CD4-positive, alpha-beta T cell (primary cell): Measurements from ENCODE around the gene SMAD4. TPM values are rescaled to one million over a fixed set of nuclear protein-coding genes. Genes with fewer than 3 reads are reported as not detected.
"Not testable (repeated sequence)": the region's sequence is repeated elsewhere in the genome, so short reads cannot be mapped to it uniquely, and the experiment has no call there.

Experiments used
- ATAC-seq: fragments of 200-7000 bp; cut with Tn5 transposase; one replicate; pipeline ENCODE4 v1.10.0; 2022; ENCODE audit warnings: mild to moderate bottlenecking; ENCODE audit not compliant: poor library complexity
- CTCF ChIA-PET: fragments of 350-600 bp; sonication (Branson Sonifier 250); formaldehyde crosslinking; loops from one replicate; lab custom pipeline; 2021; ENCODE audit warnings: antibody characterized with exemption, inconsistent platforms; lab: Charles Lee
- POLR2A ChIA-PET: fragments of 350-600 bp; sonication (Branson Sonifier 250); formaldehyde crosslinking; loops from one replicate; lab custom pipeline; 2021; ENCODE audit warnings: antibody characterized with exemption, inconsistent platforms; lab: Charles Lee
- DNase-seq, 14 experiments: peaks; one replicate each; pipeline ENCODE4 v3.0.0-alpha.2; 2013 to 2020; ENCODE audit warnings: mixed read lengths in 2 of 14
- H3K27ac ChIP-seq, 2 donors: one replicate each; pipeline versions ENCODE4 v1.5.1 to v1.7.0; 2013; ENCODE audit warnings: low read length in 2 of 2, low read depth in 1 of 2, mild to moderate bottlenecking in 1 of 2
- H3K27me3 ChIP-seq, 2 experiments: 1 replicate in 1 of 2; 2 replicates in 1 of 2; pipeline versions ENCODE4 v1.6.1 to v1.7.0; 2013; ENCODE audit warnings: low read length in 2 of 2, control low read depth in 1 of 2, mild to moderate bottlenecking in 1 of 2, moderate library complexity in 1 of 2; ENCODE audit not compliant: insufficient read depth in 2 of 2, control insufficient read depth in 1 of 2
- H3K36me3 ChIP-seq: one replicate; pipeline ENCODE4 v1.6.1; 2013; ENCODE audit warnings: low read length, control low read depth; ENCODE audit not compliant: insufficient read depth
- H3K4me1 ChIP-seq: one replicate; pipeline ENCODE4 v1.6.1; 2013; ENCODE audit warnings: low read length, control low read depth; ENCODE audit not compliant: insufficient read depth
- H3K4me3 ChIP-seq: one replicate; pipeline ENCODE4 v1.5.1; 2013; ENCODE audit warnings: mild to moderate bottlenecking, low read length, moderate library complexity
- H3K9me3 ChIP-seq, 2 experiments: 1 replicate in 1 of 2; 2 replicates in 1 of 2; pipeline versions ENCODE4 v1.6.1 to v1.7.0; 2013; ENCODE audit warnings: low read length in 2 of 2, mild to moderate bottlenecking in 2 of 2, control low read depth in 1 of 2, moderate library complexity in 1 of 2; ENCODE audit not compliant: control insufficient read depth in 1 of 2, insufficient read depth in 1 of 2
- H3K27ac Mint-ChIP-seq: one replicate; pipeline ENCODE4 v1.8.0; 2020; ENCODE audit warnings: mixed read lengths
- H3K27me3 Mint-ChIP-seq: one replicate; pipeline ENCODE4 v1.8.0; 2021; ENCODE audit warnings: mixed read lengths
- H3K36me3 Mint-ChIP-seq: one replicate; pipeline ENCODE4 v1.8.0; 2021; ENCODE audit warnings: low read depth, mixed read lengths
- H3K4me1 Mint-ChIP-seq: one replicate; pipeline ENCODE4 v1.8.0; 2021; ENCODE audit warnings: low read depth, mixed read lengths
- H3K4me3 Mint-ChIP-seq: one replicate; pipeline ENCODE4 v1.8.0; 2020; ENCODE audit warnings: mild to moderate bottlenecking, mixed read lengths
- H3K9me3 Mint-ChIP-seq: one replicate; pipeline ENCODE4 v1.8.0; 2020; ENCODE audit warnings: mixed read lengths
- intact Hi-C, 2 experiments: fragments of 100-400 bp; cut with DNase I in 1 of 2; cut with micrococcal nuclease in 1 of 2; formaldehyde crosslinking; loops; one replicate each; pipeline versions ENCODE4 v1.15.1 to v1.9.0; 2023 to 2025; cut with DNase I, micrococcal nuclease
- total RNA-seq, 174 experiments: library from RNA in 2 of 174; stranded (reverse) in 2 of 174; gene quantifications; one replicate each; pipeline ENCODE4 v1.2.3 and lab custom pipeline; 2021 to 2026
- TF ChIP-seq, protein P1 (sequence below): fragments of 200-600 bp; IDR thresholded peaks from one replicate; pipeline ENCODE4 v1.8.0; 2022; ENCODE audit warnings: antibody characterized with exemption, mild to moderate bottlenecking

Gene SMAD4
- total RNA-seq, 2 experiments from 2014 or later: 82.0 to 82.9 TPM

DNA sequence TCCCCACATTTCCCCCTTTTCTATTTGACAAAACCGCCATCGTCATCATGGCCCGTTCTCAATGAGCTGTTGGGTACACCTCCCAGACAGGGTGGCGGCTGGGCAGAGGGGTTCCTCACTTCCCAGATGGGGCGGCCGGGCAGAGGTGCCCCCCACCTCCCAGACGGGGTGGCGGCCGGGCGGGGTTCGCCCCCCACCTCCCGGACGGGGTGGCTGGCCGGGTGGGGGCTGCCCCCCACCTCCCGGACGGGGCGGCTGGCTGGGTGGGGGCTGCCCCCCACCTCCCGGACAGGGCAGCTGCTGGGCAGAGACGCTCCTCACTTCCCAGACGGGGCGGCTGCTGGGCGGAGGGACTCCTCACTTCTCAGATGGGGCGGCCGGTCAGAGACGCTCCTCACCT lies 87.0 kb downstream of the SMAD4 start:
- DNase-seq, H3K4me3 Mint-ChIP-seq, H3K27me3 ChIP-seq, H3K27ac Mint-ChIP-seq, H3K4me1 ChIP-seq, H3K27me3 Mint-ChIP-seq, H3K4me1 Mint-ChIP-seq, intact Hi-C loops, H3K36me3 ChIP-seq, H3K36me3 Mint-ChIP-seq, POLR2A ChIA-PET, H3K4me3 ChIP-seq, ATAC-seq, H3K27ac ChIP-seq, H3K9me3 Mint-ChIP-seq: not testable (repeated sequence)
- CTCF ChIA-PET: interaction anchor here (0.6 kb wide), 1 partner anchor 12 kb away, joined by 3 read pairs; no protein-coding TSS in a partner anchor
- H3K9me3 ChIP-seq: peaks cover 0 to 18% of the 10 kb centered on the region in 2 experiments

DNA sequence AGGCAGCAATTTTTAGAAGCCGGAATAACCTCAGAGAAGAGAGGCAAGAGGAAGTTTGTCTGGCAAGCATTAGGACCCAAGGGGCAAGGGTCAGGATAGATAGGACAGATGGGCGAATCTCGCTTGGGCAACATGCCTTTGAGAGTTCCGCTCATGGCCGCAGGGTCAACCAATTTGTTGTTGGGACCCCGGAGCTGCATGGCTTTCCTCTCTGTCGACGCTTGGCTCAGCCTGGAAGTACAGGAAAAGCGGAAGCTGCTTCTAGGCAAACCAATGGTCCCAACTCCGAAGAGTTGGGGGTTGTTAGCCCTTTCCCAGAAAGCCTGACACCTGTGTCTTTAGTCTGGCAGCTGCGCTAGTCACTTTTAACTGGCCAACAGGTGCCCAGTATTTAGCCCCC lies 89.5 kb downstream of the SMAD4 start:
- DNase-seq, H3K36me3 Mint-ChIP-seq, H3K27ac Mint-ChIP-seq, POLR2A ChIA-PET, H3K27me3 Mint-ChIP-seq, H3K27ac ChIP-seq, H3K4me1 ChIP-seq, H3K27me3 ChIP-seq, H3K4me3 ChIP-seq, ATAC-seq, H3K9me3 Mint-ChIP-seq, CTCF ChIA-PET, H3K4me1 Mint-ChIP-seq, H3K4me3 Mint-ChIP-seq, intact Hi-C loops, H3K36me3 ChIP-seq: not testable (repeated sequence)
- peaks cover 0 to 15% of the 10 kb centered on the region in 2 experiments for H3K9me3 ChIP-seq

DNA sequence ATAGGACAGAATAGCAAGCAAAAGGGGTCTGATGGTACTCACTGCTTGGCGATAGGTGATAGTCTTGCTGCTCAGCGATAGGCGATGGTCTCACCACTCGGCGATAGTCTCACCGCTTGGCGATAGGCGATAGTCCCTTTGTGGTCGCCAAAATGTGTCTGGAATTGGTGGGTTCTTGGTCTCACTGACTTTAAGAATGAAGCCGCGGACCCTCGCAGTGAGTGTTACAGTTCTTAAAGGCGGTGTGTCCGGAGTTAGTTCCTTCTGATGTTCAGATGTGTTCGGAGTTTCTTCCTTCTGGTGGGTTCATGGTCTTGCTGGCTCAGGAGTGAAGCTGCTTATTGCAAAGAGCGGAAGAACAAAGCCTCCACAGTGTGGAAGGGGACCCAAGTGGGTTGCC lies 90.0 kb downstream of the SMAD4 start:
- H3K27ac ChIP-seq, H3K4me3 ChIP-seq, POLR2A ChIA-PET, H3K27me3 Mint-ChIP-seq, H3K9me3 Mint-ChIP-seq, H3K27ac Mint-ChIP-seq, ATAC-seq, H3K4me1 Mint-ChIP-seq, H3K4me1 ChIP-seq, H3K36me3 Mint-ChIP-seq, H3K4me3 Mint-ChIP-seq, intact Hi-C loops, H3K27me3 ChIP-seq, CTCF ChIA-PET, DNase-seq, H3K36me3 ChIP-seq: not testable (repeated sequence)
- peaks cover 0 to 15% of the 10 kb centered on the region in 2 experiments for H3K9me3 ChIP-seq

DNA sequence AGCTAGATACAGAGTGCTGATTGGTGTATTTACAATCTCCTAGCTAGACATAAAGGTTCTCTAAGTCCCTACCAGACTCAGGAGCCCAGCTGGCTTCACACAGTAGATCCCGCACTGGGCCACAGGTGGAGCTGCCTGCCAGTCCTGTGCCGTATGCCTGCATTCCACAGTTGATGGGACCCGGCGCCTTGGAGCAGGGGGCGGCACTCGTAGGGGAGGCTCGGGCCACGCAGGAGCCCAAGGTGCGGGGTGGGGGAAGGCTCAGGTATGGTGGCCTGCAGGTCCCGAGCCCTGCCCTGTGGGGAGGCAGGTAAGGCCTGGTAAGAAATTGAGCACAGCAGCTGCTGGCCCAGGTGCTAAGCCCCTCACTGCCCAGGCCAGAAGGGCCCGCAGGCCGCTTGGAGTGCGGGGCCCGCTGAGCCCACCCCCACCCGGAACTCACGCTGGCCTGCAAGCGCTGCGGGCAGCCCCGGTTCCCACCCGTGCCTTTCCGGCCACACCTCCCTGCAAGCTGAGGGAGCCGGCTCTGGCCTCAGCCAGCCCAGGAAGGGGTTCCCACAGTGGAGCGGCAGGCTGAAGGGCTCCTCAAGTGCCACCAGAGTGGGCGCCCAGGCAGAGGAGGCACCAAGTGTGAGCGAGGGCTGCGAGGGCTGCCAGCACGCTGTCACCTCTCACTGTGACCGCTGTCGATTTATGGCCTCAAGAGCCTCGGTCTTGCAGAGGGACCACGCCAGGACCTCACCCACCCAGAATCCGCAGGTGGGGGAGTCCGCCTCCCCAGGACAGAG lies 91.0 kb downstream of the SMAD4 start:
- peaks cover 0 to 2% of the 10 kb centered on the region in 2 experiments for H3K27me3 ChIP-seq
- ChIA-PET POLR2A (no interaction called here), CTCF (no interaction called here)
- H3K4me1 ChIP-seq: no peaks in the 10 kb centered on the region
- H3K27ac Mint-ChIP-seq: no peak overlapping the region
- H3K36me3 Mint-ChIP-seq: no peaks in the 10 kb centered on the region
- no peak overlapping the region for H3K4me3 Mint-ChIP-seq
- H3K4me3 ChIP-seq: no peak overlapping the region
- peaks cover 2% of the 10 kb centered on the region for H3K9me3 Mint-ChIP-seq
- peaks cover 0 to 15% of the 10 kb centered on the region in 2 experiments for H3K9me3 ChIP-seq
- no peak overlapping the region for H3K27ac ChIP-seq
- no peaks in the 10 kb centered on the region for H3K36me3 ChIP-seq
- DNase-seq (no peak), ATAC-seq (no peak)
- TF ChIP-seq, protein P1, sequence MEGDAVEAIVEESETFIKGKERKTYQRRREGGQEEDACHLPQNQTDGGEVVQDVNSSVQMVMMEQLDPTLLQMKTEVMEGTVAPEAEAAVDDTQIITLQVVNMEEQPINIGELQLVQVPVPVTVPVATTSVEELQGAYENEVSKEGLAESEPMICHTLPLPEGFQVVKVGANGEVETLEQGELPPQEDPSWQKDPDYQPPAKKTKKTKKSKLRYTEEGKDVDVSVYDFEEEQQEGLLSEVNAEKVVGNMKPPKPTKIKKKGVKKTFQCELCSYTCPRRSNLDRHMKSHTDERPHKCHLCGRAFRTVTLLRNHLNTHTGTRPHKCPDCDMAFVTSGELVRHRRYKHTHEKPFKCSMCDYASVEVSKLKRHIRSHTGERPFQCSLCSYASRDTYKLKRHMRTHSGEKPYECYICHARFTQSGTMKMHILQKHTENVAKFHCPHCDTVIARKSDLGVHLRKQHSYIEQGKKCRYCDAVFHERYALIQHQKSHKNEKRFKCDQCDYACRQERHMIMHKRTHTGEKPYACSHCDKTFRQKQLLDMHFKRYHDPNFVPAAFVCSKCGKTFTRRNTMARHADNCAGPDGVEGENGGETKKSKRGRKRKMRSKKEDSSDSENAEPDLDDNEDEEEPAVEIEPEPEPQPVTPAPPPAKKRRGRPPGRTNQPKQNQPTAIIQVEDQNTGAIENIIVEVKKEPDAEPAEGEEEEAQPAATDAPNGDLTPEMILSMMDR: no peak
- intact Hi-C loops: no loop called here
- no peaks in the 10 kb centered on the region for H3K4me1 Mint-ChIP-seq
- H3K27me3 Mint-ChIP-seq: no peaks in the 10 kb centered on the region
